ENCODE data around the gene PHF2.

DNA sequence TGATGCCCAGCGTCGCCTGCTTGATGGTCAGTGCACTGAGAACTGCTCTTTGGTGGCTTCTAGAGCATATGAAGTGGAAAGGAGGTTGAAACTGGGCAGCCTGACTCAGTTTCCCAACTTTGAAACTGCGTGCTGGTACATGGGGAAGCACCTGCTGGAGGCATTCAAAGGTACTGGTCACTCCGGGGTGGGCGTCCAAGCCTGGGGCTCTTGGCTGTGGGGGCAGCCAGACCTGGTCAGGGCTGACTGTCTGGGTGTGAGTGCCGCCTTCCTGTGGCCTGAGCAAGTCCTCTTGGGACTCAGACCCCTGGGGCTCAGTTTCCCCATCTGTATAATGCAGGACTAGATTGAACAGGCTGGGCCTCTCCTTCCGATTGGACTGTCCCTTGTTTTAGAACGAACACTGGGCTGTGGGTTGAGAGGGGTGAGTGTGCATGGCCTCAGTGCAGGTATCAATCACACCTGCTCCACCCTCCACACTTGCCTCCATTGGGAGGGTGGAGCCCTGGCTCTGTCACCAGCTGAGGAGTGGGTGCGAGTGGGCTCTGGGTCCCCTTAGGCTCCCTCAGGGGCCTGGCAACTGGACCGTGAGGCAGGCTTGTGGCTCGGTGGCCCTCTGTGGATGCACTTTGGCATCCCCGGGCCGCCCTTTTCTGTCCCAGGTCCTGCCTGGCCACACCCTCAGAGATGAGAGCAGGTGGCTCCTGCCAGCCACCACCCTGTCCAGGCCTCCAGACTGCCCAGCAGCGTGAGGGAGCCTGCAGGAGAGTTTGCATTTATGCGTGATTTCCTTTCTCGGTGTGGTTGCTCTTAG is 80.2 kb downstream of the PHF2 start:
- TF ChIP-seq, protein P1, sequence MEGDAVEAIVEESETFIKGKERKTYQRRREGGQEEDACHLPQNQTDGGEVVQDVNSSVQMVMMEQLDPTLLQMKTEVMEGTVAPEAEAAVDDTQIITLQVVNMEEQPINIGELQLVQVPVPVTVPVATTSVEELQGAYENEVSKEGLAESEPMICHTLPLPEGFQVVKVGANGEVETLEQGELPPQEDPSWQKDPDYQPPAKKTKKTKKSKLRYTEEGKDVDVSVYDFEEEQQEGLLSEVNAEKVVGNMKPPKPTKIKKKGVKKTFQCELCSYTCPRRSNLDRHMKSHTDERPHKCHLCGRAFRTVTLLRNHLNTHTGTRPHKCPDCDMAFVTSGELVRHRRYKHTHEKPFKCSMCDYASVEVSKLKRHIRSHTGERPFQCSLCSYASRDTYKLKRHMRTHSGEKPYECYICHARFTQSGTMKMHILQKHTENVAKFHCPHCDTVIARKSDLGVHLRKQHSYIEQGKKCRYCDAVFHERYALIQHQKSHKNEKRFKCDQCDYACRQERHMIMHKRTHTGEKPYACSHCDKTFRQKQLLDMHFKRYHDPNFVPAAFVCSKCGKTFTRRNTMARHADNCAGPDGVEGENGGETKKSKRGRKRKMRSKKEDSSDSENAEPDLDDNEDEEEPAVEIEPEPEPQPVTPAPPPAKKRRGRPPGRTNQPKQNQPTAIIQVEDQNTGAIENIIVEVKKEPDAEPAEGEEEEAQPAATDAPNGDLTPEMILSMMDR (IDR thresholded peaks at IDR 0.05), result no peak
- no peak for TF ChIP-seq ZFX (IDR thresholded peaks at IDR 0.05; ENCODE audit: borderline replicate concordance)
